ENCODE results near the gene IL36RN. TPM values are rescaled to one million over a fixed set of nuclear protein-coding genes. Genes with fewer than 3 reads are reported as not detected.

The IL36RN gene
- total RNA-seq = not detected

DNA sequence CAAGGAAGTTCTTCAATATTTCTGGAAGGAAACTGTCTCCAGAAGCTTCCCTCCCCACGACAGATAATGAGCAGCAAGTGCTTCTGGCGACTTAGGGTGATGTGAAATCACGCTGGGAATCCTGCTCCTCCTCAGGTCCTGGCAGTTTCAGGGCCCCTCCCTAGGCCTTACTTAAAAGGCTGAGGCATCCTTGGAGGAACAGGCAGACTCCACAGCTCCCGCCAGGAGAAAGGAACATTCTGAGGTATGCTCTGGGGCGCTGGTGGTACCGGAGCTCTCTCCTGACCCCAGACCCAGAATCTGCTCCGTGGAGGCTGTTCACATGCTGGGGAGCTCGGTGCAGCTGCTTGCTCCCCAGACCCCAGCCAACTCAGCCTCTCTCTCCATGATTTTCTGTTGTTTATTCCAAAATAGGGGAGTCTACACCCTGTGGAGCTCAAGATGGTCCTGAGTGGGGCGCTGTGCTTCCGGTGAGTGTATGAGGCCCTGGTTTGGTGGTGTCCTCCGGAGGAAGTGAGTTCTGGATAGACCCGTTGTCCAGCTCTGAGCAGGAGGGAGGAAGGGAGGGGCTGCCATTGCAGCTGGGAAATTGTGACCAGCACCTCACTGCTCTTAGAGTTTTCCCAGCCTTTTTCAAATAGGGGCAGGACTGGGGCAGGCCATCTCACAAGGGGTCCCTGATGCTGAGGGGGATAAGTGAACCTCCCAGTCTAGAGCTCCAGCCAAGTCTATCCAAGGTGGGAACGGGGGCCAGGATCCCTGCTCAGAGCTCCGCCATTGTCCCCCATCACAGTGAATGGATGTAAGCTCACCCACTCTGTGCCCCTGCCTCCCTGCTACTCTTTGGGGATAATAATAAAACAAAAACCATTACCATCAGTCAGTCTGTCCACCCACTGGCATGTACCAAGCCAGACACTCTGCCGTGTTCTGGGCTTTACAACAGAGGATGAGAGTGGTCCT, at the start of gene IL36RN:
TSS of gene IL36RN (plus strand) at position 201 of the 963 bp plus-strand sequence. CDS start at position 442, 241 bp downstream.
- no peaks in the 10 kb centered on the region for H3K27me3 ChIP-seq
- no peak for DNase-seq
- no peak for ATAC-seq
- TF ChIP-seq CTCF (IDR thresholded peaks at IDR 0.05) (no peak), POLR2A (IDR thresholded peaks at IDR 0.05) (no peak)
- no peaks in the 10 kb centered on the region for H3K9me3 ChIP-seq
- no peaks in the 10 kb centered on the region for H3K4me1 ChIP-seq
- H3K4me3 ChIP-seq = no peak within 1 kb of the TSS
- WGBS, 2 donors = 70 to 81% methylated on average over 10 to 15 of the region's 15 CpGs
- intact Hi-C loops (cut with DNase I) = no loop called here
- no peak within 1 kb of the TSS for H3K27ac ChIP-seq
- no peaks in the 10 kb centered on the region for H3K36me3 ChIP-seq (replicated peaks in 1 of 2; ENCODE audit: insufficient read depth in 1 of 2, low read depth in 2 of 2)

DNA sequence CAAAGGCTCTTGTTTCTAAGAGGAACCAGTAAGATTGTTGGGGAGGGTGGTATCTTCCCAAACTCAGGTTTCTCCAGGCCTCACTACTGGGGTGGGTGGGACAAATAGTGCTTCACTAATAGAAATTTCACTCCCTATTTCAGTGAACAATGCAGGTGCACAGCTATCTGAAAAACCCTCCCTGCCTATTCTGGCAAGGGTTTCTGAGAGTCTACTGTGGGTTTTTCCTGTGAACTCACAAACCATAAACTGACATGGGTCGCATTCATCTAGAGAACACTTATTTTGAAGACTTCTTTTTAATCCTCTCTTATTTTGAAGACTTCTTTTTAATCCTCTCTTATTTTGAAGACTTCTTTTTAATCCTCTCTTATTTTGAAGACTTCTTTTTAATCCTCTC, 49.4 kb upstream of the IL36RN start:
- 42% methylated on average over 1 of the region's 1 CpG for WGBS, 2 donors
- ATAC-seq = no peak
- no peaks in the 10 kb centered on the region for H3K9me3 ChIP-seq
- no peaks in the 10 kb centered on the region for H3K36me3 ChIP-seq (replicated peaks in 1 of 2; ENCODE audit: insufficient read depth in 1 of 2, low read depth in 2 of 2)
- DNase-seq = no peak
- no peak overlapping the region for H3K27ac ChIP-seq
- intact Hi-C loops (cut with DNase I) = no loop called here
- TF ChIP-seq POLR2A (IDR thresholded peaks at IDR 0.05) (no peak), CTCF (IDR thresholded peaks at IDR 0.05) (no peak)
- H3K4me1 ChIP-seq = no peaks in the 10 kb centered on the region
- H3K27me3 ChIP-seq = no peaks in the 10 kb centered on the region
- no peak overlapping the region for H3K4me3 ChIP-seq

GRCh38 chr2:113010088-113010487, 48.9 kb upstream of the IL36RN start:
- TF ChIP-seq POLR2A (IDR thresholded peaks at IDR 0.05) = no peak
- no peak for TF ChIP-seq CTCF (IDR thresholded peaks at IDR 0.05)
- DNase-seq (no peak), ATAC-seq (no peak)
- Histone ChIP-seq H3K36me3 (replicated peaks in 1 of 2; ENCODE audit: insufficient read depth in 1 of 2, low read depth in 2 of 2) (no peaks in the 10 kb centered on the region), H3K27ac (no peak overlapping the region), H3K4me3 (no peak overlapping the region), H3K27me3 (no peaks in the 10 kb centered on the region), H3K4me1 (no peaks in the 10 kb centered on the region), H3K9me3 (no peaks in the 10 kb centered on the region)
- 41 to 42% methylated on average over 2 of the region's 2 CpGs for WGBS, 2 donors
- intact Hi-C loops (cut with DNase I) = no loop called here

- Histone ChIP-seq H3K9me3 (no peaks in the 10 kb centered on the region), H3K36me3 (replicated peaks in 1 of 2; ENCODE audit: insufficient read depth in 1 of 2, low read depth in 2 of 2) (no peaks in the 10 kb centered on the region), H3K27me3 (no peaks in the 10 kb centered on the region), H3K27ac (no peak overlapping the region), H3K4me1 (no peaks in the 10 kb centered on the region), H3K4me3 (no peak overlapping the region)
- TF ChIP-seq POLR2A (IDR thresholded peaks at IDR 0.05) (no peak), CTCF (IDR thresholded peaks at IDR 0.05) (no peak)
- intact Hi-C loops (cut with DNase I) = no loop called here
- DNase-seq = no peak
- 93 to 94% methylated on average over 1 of the region's 1 CpG for WGBS, 2 donors
- ATAC-seq = no peak
Measured at GRCh38 chr2:113011108-113011507, 47.9 kb upstream of the IL36RN start.
